ENCODE data around the gene CANX.
"Not testable (repeated sequence)": the region's sequence is repeated elsewhere in the genome, so short reads cannot be mapped to it uniquely, and the experiment has no call there.

Gene CANX, protein sequence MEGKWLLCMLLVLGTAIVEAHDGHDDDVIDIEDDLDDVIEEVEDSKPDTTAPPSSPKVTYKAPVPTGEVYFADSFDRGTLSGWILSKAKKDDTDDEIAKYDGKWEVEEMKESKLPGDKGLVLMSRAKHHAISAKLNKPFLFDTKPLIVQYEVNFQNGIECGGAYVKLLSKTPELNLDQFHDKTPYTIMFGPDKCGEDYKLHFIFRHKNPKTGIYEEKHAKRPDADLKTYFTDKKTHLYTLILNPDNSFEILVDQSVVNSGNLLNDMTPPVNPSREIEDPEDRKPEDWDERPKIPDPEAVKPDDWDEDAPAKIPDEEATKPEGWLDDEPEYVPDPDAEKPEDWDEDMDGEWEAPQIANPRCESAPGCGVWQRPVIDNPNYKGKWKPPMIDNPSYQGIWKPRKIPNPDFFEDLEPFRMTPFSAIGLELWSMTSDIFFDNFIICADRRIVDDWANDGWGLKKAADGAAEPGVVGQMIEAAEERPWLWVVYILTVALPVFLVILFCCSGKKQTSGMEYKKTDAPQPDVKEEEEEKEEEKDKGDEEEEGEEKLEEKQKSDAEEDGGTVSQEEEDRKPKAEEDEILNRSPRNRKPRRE

DNA sequence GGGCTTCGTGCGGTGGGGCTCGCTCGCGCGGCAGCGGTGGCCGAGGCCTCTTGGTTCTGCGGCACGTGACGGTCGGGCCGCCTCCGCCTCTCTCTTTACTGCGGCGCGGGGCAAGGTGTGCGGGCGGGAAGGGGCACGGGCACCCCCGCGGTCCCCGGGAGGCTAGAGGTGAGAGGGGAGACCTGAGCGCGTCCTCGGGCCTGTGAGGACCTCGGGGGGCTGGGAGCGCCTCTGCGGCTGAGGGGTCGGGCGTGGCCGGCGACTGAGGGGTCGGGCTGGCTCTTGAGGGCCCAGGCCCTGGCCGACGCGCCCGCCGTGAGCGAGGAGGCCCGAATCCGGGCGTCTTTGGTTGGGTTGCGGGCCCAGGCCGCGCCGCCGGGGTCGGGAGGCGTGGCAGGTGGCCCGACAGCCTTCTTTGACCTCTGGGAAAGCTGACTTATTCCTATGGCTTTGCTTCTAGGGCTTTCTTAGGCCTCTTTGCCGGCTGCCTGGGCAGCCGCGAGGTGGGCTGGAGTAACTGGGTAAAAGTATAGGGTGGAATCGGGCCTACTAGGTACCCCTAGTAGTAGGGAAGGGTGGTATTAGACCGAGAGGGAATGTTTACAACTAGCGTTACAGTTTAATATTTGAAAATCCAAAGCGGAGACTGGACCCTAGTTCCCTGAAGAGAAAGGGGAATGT, at the start of gene CANX:
Gene CANX, plus strand, starts transcription at position 33 of the 681 bp plus-strand sequence. CDS start 6,715 bp downstream, outside the sequence.
- H3K27ac ChIP-seq: peak within 1 kb of the TSS; percentile 99
- peak; percentile 94 for TF ChIP-seq ZFX (IDR thresholded peaks at IDR 0.05)
- TF ChIP-seq, protein P1, sequence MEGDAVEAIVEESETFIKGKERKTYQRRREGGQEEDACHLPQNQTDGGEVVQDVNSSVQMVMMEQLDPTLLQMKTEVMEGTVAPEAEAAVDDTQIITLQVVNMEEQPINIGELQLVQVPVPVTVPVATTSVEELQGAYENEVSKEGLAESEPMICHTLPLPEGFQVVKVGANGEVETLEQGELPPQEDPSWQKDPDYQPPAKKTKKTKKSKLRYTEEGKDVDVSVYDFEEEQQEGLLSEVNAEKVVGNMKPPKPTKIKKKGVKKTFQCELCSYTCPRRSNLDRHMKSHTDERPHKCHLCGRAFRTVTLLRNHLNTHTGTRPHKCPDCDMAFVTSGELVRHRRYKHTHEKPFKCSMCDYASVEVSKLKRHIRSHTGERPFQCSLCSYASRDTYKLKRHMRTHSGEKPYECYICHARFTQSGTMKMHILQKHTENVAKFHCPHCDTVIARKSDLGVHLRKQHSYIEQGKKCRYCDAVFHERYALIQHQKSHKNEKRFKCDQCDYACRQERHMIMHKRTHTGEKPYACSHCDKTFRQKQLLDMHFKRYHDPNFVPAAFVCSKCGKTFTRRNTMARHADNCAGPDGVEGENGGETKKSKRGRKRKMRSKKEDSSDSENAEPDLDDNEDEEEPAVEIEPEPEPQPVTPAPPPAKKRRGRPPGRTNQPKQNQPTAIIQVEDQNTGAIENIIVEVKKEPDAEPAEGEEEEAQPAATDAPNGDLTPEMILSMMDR (conservative IDR thresholded peaks at IDR 0.05): no peak

DNA sequence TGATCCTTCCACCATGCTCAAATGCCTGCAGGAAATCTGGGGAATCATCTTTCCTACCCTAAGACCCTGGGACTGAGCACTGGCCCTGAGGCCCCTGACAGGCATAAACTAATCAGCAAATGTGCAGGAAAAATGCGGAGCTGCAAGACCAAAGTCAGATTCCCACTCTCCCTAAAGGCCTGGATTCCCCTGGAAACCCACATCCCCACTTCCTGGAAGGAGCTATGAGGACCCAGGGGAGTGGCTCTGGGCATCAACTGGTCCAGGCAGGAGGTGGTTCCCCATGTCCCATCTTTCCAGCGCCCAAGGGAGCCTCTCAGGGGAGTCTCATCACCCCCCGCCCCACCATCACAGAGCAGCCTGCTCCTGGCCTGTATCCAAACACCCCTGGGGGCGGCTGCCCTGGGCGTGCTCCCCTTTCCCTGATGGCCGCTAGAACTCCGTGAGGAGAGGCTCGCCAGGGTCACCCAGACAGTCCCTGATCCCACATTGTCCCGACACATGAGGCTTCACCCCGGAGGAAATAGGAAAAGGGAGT, 49.5 kb upstream of the CANX start:
- not testable (repeated sequence) for H3K27ac ChIP-seq

DNA sequence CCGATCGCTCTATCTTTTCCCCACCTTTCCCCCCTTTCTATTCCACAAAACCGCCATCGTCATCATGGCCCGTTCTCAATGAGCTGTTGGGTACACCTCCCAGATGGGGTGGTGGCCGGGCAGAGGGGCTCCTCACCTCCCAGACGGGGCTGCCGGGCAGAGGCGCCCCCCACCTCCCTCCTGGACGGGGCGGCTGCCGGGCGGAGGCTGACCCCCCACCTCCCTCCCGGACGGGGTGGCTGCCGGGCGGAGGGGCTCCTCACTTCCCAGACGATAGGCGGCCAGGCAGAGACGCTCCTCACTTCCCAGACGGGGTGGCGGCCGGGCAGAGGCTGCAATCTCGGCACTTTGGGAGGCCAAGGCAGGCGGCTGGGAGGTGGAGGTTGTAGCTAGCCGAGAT, 48.5 kb upstream of the CANX start:
- H3K27ac ChIP-seq: not testable (repeated sequence)

DNA sequence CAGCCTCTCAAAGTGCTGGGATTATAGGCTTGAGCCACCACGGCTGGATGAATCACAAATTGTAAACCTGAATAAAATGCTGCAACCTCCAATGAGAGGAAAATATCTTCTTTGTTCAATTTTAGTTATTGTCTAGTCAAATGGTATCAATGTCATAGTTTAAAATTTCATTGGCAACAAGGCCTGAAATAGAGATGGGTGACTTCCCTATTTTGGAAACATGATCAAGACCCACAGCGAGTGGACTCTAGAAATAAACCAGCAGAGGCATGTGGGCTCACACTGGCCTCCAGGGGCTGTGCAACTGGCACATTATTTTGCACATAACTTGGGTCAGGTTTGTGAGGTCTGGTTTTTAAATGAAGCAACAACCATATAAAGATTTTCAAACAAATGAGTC, 45.6 kb upstream of the CANX start:
- not testable (repeated sequence) for H3K27ac ChIP-seq

DNA sequence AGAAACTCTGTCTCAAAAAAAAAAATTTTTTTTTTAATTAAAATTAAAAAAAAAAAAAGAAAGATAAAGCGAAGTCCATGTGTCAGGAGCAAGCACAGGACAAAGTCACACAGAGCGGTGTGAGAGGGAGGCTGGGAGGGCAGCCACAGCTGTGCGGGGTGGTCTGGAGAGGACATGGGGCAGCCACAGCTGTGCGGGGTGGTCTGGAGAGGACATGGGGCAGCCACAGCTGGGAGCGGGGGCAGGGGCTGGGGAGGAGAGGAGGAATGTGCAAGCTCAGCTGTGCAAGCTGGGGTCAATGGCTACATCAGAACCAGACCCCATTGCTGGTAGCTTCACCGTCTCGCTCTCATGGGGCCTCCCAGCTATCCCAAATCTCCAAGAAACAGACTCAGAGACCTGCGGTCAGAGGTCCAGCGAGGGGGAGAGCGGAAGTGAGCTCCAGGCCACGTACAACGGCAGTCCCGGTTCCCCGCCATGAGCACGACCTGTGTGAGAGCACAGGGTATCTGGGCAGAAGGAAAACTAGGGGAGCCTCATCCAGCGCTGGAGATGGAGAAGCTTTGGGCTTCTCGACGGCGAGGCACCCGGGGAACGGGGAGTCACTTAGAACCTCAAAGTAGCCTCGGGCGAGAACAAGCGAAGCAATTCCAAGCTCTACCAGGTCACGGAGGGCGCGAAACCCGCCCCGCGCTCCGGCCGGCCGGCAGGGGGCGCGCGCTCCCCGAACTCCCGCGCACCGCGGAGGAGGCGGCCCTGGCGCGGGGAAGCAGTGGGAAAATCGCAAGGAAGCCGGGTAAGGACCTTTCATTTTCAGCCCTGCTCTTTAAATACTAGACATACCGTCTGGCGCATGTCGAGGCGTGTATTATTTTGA, 41.2 kb upstream of the CANX start:
- H3K27ac ChIP-seq: not testable (repeated sequence)

DNA sequence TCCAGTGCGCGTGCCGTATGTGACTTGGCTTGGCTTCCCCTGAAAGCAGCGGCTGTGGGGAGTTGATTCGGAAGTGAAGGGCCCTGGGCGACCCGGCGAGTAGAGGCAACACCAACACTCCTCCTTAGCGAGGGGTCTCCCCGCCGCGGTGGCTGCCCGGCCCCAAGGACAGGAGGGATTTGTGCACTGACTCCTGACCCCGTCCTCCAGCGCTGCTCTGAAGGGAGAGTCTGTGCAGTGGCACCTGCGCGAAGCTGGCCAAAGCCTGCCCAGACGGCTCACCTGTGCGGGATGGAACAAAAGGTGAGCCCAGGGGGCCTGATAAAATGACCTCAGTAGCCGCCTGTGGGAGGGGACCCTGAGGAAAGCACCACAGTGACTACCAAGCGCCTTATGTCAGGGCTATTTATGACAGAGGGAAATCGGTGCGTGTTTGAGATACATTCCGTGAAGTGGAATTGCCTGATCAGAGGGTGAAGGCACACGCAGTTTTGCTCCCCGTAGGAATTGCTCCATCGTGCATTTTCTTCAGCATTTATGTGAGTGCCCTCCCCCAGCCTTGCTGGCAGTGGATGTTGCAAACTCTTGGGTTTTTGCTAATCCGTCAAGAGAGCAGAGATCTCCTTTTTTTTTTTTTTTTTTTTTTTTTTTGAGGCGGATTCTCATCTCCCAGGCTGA, 40.4 kb upstream of the CANX start:
- peak overlapping the region; percentile 71 for H3K27ac ChIP-seq

DNA sequence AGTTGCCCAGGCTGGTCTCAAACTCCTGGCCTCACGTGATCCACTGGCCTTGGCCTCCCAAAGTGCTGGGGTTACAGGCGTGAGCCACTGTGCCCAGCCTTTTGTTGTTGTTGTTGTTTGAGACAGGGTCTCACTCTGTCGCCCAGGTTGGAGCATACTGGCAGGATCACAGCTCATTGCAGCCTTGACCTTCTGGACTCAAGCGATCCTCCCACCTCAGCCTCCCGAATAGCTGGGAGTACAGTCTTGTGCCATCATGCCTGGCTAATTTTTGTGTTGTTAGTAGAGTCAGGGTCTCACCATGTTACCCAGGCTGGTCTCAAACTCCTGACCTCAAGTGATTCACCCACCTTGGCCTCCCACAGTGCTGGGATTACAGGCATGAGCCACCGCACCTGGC, 37.1 kb upstream of the CANX start:
- not testable (repeated sequence) for H3K27ac ChIP-seq

DNA sequence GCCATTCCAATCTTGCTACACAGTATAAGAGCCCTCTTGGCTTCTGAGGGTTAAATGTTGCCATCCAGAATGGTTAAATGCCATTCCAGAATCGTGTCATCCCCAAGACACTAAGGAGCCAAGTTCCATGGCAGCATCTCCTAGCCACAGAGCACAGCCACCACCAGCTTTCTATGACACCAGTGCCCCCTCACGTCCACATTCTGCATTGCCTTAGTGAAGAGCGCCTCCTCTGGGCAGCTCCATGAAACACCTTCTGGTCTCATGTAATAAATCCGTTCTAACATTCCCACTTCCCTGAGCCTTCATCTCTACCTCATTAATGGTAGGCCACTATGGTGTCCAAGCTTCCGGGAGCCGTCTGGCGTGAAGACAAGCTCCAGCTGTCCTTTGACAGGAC, 30.4 kb upstream of the CANX start:
- TF ChIP-seq, protein P1 (conservative IDR thresholded peaks at IDR 0.05): no peak
- TF ChIP-seq ZFX (IDR thresholded peaks at IDR 0.05): no peak
- H3K27ac ChIP-seq: no peak overlapping the region

DNA sequence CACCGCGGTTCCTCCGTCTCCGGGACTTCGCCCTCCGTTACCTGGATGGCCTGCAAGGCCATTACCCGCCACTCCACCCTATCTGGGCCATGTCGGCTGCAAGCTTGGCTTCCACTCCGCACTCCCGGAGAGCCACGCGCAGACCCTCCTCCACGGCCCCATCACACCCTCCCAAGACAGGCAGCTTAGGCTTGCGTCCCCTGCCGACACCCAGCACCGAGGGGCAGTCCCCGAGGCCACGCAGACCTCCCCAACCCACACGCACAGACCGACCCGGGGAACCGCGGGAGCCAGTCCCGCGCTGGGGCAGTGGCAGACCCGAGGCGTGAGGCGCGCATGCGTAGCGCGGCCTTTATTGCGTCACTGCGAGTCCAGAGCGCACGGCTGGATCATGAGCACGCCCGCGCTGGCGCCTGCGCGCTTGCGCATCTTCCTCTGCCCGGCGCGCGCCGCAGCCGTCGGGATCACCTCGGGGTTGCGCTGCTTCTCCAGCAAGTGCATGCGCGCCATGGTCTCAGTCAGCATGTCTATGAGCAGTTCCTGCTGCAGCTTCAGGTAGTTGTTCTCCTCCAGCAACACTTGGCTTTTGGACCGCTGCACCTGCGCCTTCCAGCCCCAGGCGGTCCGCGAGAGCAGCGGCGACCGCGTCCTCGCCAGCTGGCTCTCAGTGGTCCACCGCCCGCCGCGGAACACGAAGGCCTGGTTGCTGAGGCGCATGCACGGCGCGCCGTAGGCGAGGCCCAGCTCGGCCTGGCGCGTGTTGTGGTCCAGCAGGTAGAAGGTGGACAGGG, 20.3 kb upstream of the CANX start:
- TF ChIP-seq, protein P1 (conservative IDR thresholded peaks at IDR 0.05): no peak
- 0 out of 2 replicates have a peak, but pooled peaks have one; percentile 96 for TF ChIP-seq ZFX (IDR thresholded peaks at IDR 0.05)
- H3K27ac ChIP-seq: peak overlapping the region; percentile 100
